Spleen (tissue), 11 donors: ENCODE data around the gene CCPG1. TPM values are rescaled to one million over a fixed set of nuclear protein-coding genes. Genes with fewer than 3 reads are reported as not detected.
"Not testable (repeated sequence)": the region's sequence is repeated elsewhere in the genome, so short reads cannot be mapped to it uniquely, and the experiment has no call there.

ENCODE experiments used
- DNase-seq: peaks from one replicate; pipeline ENCODE4 v3.0.0-alpha.2; 2020
- H3K27ac ChIP-seq, 8 donors: fragments of 200-600 bp; sonication (generic) in 7 of 8; 1 replicate in 4 of 8; 2 replicates in 4 of 8; pipeline versions ENCODE4 v1.5.0 to v1.8.0; 2016 to 2021; ENCODE audit warnings: inconsistent platforms in 4 of 8, mild to moderate bottlenecking in 4 of 8, moderate library complexity in 1 of 8
- H3K27me3 ChIP-seq, 7 donors: fragments of 200-600 bp; sonication (generic) in 6 of 7; replicated peaks in 1 of 7; 1 replicate in 4 of 7; 2 replicates in 3 of 7; pipeline versions ENCODE4 v1.5.0 to v1.8.0; 2016 to 2021; ENCODE audit warnings: inconsistent platforms in 3 of 7, mild to moderate bottlenecking in 1 of 7
- H3K36me3 ChIP-seq, 6 donors: fragments of 200-600 bp; sonication (generic) in 5 of 6; 1 replicate in 4 of 6; 2 replicates in 2 of 6; pipeline versions ENCODE4 v1.5.0 to v1.8.0; 2016 to 2021; ENCODE audit warnings: inconsistent platforms in 2 of 6
- H3K4me1 ChIP-seq, 6 donors: fragments of 200-600 bp; sonication (generic) in 5 of 6; 1 replicate in 3 of 6; 2 replicates in 3 of 6; pipeline versions ENCODE4 v1.5.0 to v1.8.0; 2016 to 2021; ENCODE audit warnings: inconsistent platforms in 3 of 6
- H3K4me3 ChIP-seq, 8 donors: fragments of 200-600 bp; sonication (generic) in 7 of 8; 1 replicate in 4 of 8; 2 replicates in 4 of 8; pipeline versions ENCODE4 v1.5.0 to v1.8.0; 2016 to 2021; ENCODE audit warnings: inconsistent platforms in 4 of 8, mild to moderate bottlenecking in 4 of 8, moderate library complexity in 2 of 8
- H3K9me3 ChIP-seq, 8 donors: fragments of 200-600 bp; sonication (generic) in 7 of 8; 1 replicate in 4 of 8; 2 replicates in 4 of 8; pipeline versions ENCODE4 v1.5.0 to v1.8.0; 2016 to 2021; ENCODE audit warnings: inconsistent platforms in 4 of 8
- CTCF ChIP-seq, 11 experiments: fragments of 200-600 bp in 7 of 11; fragments of 450-650 bp in 4 of 11; sonication (generic) in 4 of 11; IDR thresholded peaks in 8 of 11; conservative IDR thresholded peaks in 3 of 11; 1 replicate in 7 of 11; 2 replicates in 4 of 11; pipeline versions ENCODE4 v1.4.0 to v1.8.0; 2016 to 2021; ENCODE audit warnings: antibody characterized with exemption in 11 of 11, inconsistent platforms in 4 of 11, mild to moderate bottlenecking in 1 of 11
- POLR2A ChIP-seq, 3 donors: fragments of 450-650 bp; IDR thresholded peaks; one replicate each; pipeline ENCODE4 v1.5.1; 2017; ENCODE audit warnings: antibody characterized with exemption in 3 of 3, mild to moderate bottlenecking in 1 of 3
- POLR2AphosphoS5 ChIP-seq, 3 donors: sonication (generic); formaldehyde crosslinking; IDR thresholded peaks; one replicate each; pipeline ENCODE4 v1.5.1; 2017; ENCODE audit warnings: antibody characterized with exemption in 3 of 3
- WGBS, 5 donors: extraction: QIAGEN DNeasy Blood & Tissue Kit in 3 of 5; methylation state at CpG; one replicate each; pipeline versions ENCODE4 v1.1.5 to v1.1.7; 2013 to 2018; 5-methylcytosine and 5-hydroxymethylcytosine counted together
- intact Hi-C: fragments of 100-400 bp; cut with DNase I; formaldehyde crosslinking; loops from one replicate; pipeline ENCODE4 v1.15.0; 2023; ENCODE audit warnings: low total_unique reads
- polyA plus RNA-seq, 3 donors: library from polyadenylated mRNA; stranded (reverse); fragments of 200-250 nt; gene quantifications; one replicate each; pipeline ENCODE4 v1.2.1, GENCODE V29; 2013
- total RNA-seq, 7 donors: library from RNA; depleted of rRNA in 3 of 7; stranded (reverse); fragments of >200 nt in 3 of 7; fragmentation: NEBNext Ultra II Directional in 4 of 7; extraction: Animal tissue kit (Norgen Biotek cat#: 25700) in 4 of 7; gene quantifications; one replicate each; pipeline versions ENCODE4 v1.1.0 to v1.2.1, GENCODE V29; 2016 to 2021
- donor health status: healthy with polysubstance abuse.
- donor health status: DM: no; HTN: no; CAD: no; lungs with moderate emphysema.
- donor health status: DM: no; HTN: no; CAD: no.
- donor health status: Bipolar disorder and iron deficiency.
- donor health status: healthy.
- donor health status: DM: no; HTN: no; CAD: no.
- donor health status: DM: yes; HTN: yes; CAD: no.

Gene CCPG1
- total and polyA plus RNA-seq, 10 donors, result 9.5 to 103 (median 65.0) TPM

- TF ChIP-seq CTCF (IDR thresholded peaks at IDR 0.05 in 8 of 11, conservative IDR thresholded peaks at IDR 0.05 in 3 of 11) (peak in 10 of 11 experiments; percentile 20 to 73 (median 52)), POLR2AphosphoS5 (IDR thresholded peaks at IDR 0.05) (no peak)
- H3K9me3 ChIP-seq, result no peaks in the 10 kb centered on the region
- WGBS, 5 donors, result 31 to 39% (median 33%) methylated on average over 6 of the region's 6 CpGs
- intact Hi-C loops, result loop anchor here (5.0 to 10.0 kb wide), 2 partner anchors 140 to 218 kb away; no protein-coding TSS in a partner anchor
- H3K4me3 ChIP-seq, result no peak overlapping the region
- peaks cover 0 to 15% (median 0%) of the 10 kb centered on the region in 6 donors for H3K4me1 ChIP-seq
- H3K27ac ChIP-seq, result no peak overlapping the region
- no peak for DNase-seq
- no peaks in the 10 kb centered on the region for H3K27me3 ChIP-seq
- no peaks in the 10 kb centered on the region for H3K36me3 ChIP-seq
Measured at GRCh38 chr15:55434989-55435825, 27.0 kb upstream of the CCPG1 start.

GRCh38 chr15:55422089-55422488 is 13.9 kb upstream of the CCPG1 start:
- Histone ChIP-seq H3K27me3 (no peaks in the 10 kb centered on the region), H3K9me3 (no peaks in the 10 kb centered on the region), H3K27ac (no peak overlapping the region), H3K4me1 (no peaks in the 10 kb centered on the region), H3K36me3 (no peaks in the 10 kb centered on the region), H3K4me3 (no peak overlapping the region)
- TF ChIP-seq POLR2AphosphoS5 (IDR thresholded peaks at IDR 0.05) (no peak), CTCF (IDR thresholded peaks at IDR 0.05 in 8 of 11, conservative IDR thresholded peaks at IDR 0.05 in 3 of 11) (no peak), POLR2A (IDR thresholded peaks at IDR 0.05) (no peak)
- WGBS, 5 donors, result 0 to 2% (median 0%) methylated on average over 1 of the region's 1 CpG
- intact Hi-C loops, result no loop called here
- no peak for DNase-seq

- H3K4me1 ChIP-seq, result no peaks in the 10 kb centered on the region
- no peak overlapping the region for H3K4me3 ChIP-seq
- TF ChIP-seq POLR2AphosphoS5 (IDR thresholded peaks at IDR 0.05) (no peak), CTCF (IDR thresholded peaks at IDR 0.05 in 8 of 11, conservative IDR thresholded peaks at IDR 0.05 in 3 of 11) (no peak), POLR2A (IDR thresholded peaks at IDR 0.05) (no peak)
- intact Hi-C loops, result no loop called here
- no peak for DNase-seq
- no peaks in the 10 kb centered on the region for H3K36me3 ChIP-seq
- H3K27me3 ChIP-seq, result no peaks in the 10 kb centered on the region
- no peak overlapping the region for H3K27ac ChIP-seq
- H3K9me3 ChIP-seq, result no peaks in the 10 kb centered on the region
Measured at GRCh38 chr15:55420171-55420866, 12.2 kb upstream of the CCPG1 start.

GRCh38 chr15:55417678-55418077 is 9.5 kb upstream of the CCPG1 start:
- H3K4me1 ChIP-seq, H3K4me3 ChIP-seq, H3K9me3 ChIP-seq, H3K27me3 ChIP-seq, DNase-seq, H3K36me3 ChIP-seq, intact Hi-C loops, H3K27ac ChIP-seq: not testable (repeated sequence)
- WGBS, 5 donors, result 80 to 91% (median 85%) methylated on average over 8 of the region's 8 CpGs

GRCh38 chr15:55408976-55409375 is 817 bp upstream of the CCPG1 start:
- H3K4me1 ChIP-seq, result peaks cover 19 to 51% (median 45%) of the 10 kb centered on the region in 6 donors
- H3K27ac ChIP-seq, result peak overlapping the region in 6 of 8 donors; percentile 92 to 96 (median 95)
- 70 to 79% (median 75%) methylated on average over 14 of the region's 14 CpGs for WGBS, 5 donors
- H3K27me3 ChIP-seq, DNase-seq, H3K9me3 ChIP-seq, H3K36me3 ChIP-seq: not testable (repeated sequence)
- peak overlapping the region in 7 of 8 donors; percentile 56 to 91 (median 70) for H3K4me3 ChIP-seq
- intact Hi-C loops, result loop anchor here (10.0 kb wide), 1 partner anchor 94 kb away; the partner anchor contains the start of genes PIGB and PIGBOS1
